Naive B cell (primary cell): ENCODE results near the gene UGDH. TPM values are rescaled to one million over a fixed set of nuclear protein-coding genes. Genes with fewer than 3 reads are reported as not detected.
"Not testable (repeated sequence)": the region's sequence is repeated elsewhere in the genome, so short reads cannot be mapped to it uniquely, and the experiment has no call there.

Experiments used
- ATAC-seq, 2 donors: fragments of 150-1000 bp; cut with Tn5 transposase; 2 replicates each; pipeline ENCODE4 v1.10.0; 2021; ENCODE audit warnings: low read depth in 2 of 2, mild to moderate bottlenecking in 2 of 2, moderate library complexity in 2 of 2
- DNase-seq: peaks from one replicate; pipeline ENCODE4 v3.0.0; 2022
- H3K27ac Mint-ChIP-seq, 6 donors: one replicate each; pipeline ENCODE4 v1.8.0; 2020 to 2022; ENCODE audit warnings: mild to moderate bottlenecking in 6 of 6, mixed read lengths in 6 of 6, moderate library complexity in 5 of 6, inconsistent platforms in 2 of 6
- H3K27me3 Mint-ChIP-seq, 3 donors: one replicate each; pipeline ENCODE4 v1.8.0; 2021 to 2022; ENCODE audit warnings: mixed read lengths in 3 of 3, mild to moderate bottlenecking in 1 of 3
- H3K36me3 Mint-ChIP-seq, 2 donors: one replicate each; pipeline ENCODE4 v1.8.0; 2020 to 2022; ENCODE audit warnings: mixed read lengths in 2 of 2, inconsistent platforms in 1 of 2, mild to moderate bottlenecking in 1 of 2
- H3K4me1 Mint-ChIP-seq, 3 donors: one replicate each; pipeline ENCODE4 v1.8.0; 2020 to 2022; ENCODE audit warnings: mixed read lengths in 3 of 3, inconsistent platforms in 1 of 3, mild to moderate bottlenecking in 1 of 3, moderate library complexity in 1 of 3
- H3K4me3 Mint-ChIP-seq, 8 donors: one replicate each; pipeline ENCODE4 v1.8.0; 2020 to 2022; ENCODE audit warnings: mild to moderate bottlenecking in 8 of 8, mixed read lengths in 8 of 8, moderate library complexity in 8 of 8, inconsistent platforms in 2 of 8
- H3K9me3 Mint-ChIP-seq, 7 donors: one replicate each; pipeline ENCODE4 v1.8.0; 2020 to 2022; ENCODE audit warnings: mixed read lengths in 7 of 7, mild to moderate bottlenecking in 5 of 7, inconsistent platforms in 2 of 7, moderate library complexity in 1 of 7
- polyA plus RNA-seq, 6 donors: library from polyadenylated mRNA; unstranded; fragments of 300-500 nt; fragmentation: Illumina TruSeq; gene quantifications; one replicate each; pipeline ENCODE4 v1.2.3, GENCODE V29; 2021; ENCODE audit warnings: low read depth in 6 of 6

UGDH gene
- polyA plus RNA-seq, 6 donors from 2014 or later = 25.8 to 41.6 (median 35.2) TPM

GRCh38 chr4:39525822-39526690 lies 1.2 kb downstream of the UGDH start:
- DNase-seq (no peak), ATAC-seq (no peak)
- Mint-ChIP-seq H3K27ac (peak overlapping the region; percentile 90 to 98 (median 95)), H3K9me3 (peaks cover 3 to 5% (median 4%) of the 10 kb centered on the region in 7 donors), H3K36me3 (peaks cover 4 to 5% of the 10 kb centered on the region in 2 donors), H3K4me1 (peaks cover 12 to 34% (median 21%) of the 10 kb centered on the region in 3 donors), H3K27me3 (no peaks in the 10 kb centered on the region), H3K4me3 (peak overlapping the region; percentile 96 to 99 (median 98))

GRCh38 chr4:39524161-39524957 lies 2.9 kb downstream of the UGDH start:
- Mint-ChIP-seq H3K27ac (peak overlapping the region in 1 of 6 donors; percentile 7), H3K4me3 (peak overlapping the region in 2 of 8 donors; percentile 35 to 49), H3K36me3 (no peaks in the 10 kb centered on the region), H3K4me1 (peaks cover 12 to 34% (median 21%) of the 10 kb centered on the region in 3 donors), H3K9me3 (no peaks in the 10 kb centered on the region), H3K27me3 (no peaks in the 10 kb centered on the region)
- DNase-seq (no peak), ATAC-seq (no peak)

- Mint-ChIP-seq H3K27ac (no peak overlapping the region), H3K4me1 (peaks cover 12 to 20% (median 14%) of the 10 kb centered on the region in 3 donors), H3K4me3 (no peak overlapping the region), H3K9me3 (no peaks in the 10 kb centered on the region), H3K36me3 (no peaks in the 10 kb centered on the region), H3K27me3 (no peaks in the 10 kb centered on the region)
- ATAC-seq (no peak), DNase-seq (no peak)
Observed at GRCh38 chr4:39522068-39522467, 5.2 kb downstream of the UGDH start.

GRCh38 chr4:39521253-39521919 lies 5.9 kb downstream of the UGDH start:
- Mint-ChIP-seq H3K36me3 (no peaks in the 10 kb centered on the region), H3K4me1 (peaks cover 9 to 16% (median 9%) of the 10 kb centered on the region in 3 donors), H3K27ac (peak overlapping the region in 1 of 6 donors; percentile 51), H3K4me3 (no peak overlapping the region), H3K27me3 (no peaks in the 10 kb centered on the region), H3K9me3 (no peaks in the 10 kb centered on the region)
- DNase-seq (no peak), ATAC-seq (no peak)

- Mint-ChIP-seq H3K27me3 (no peaks in the 10 kb centered on the region), H3K36me3 (no peaks in the 10 kb centered on the region), H3K4me3 (no peak overlapping the region), H3K4me1 (peaks cover 0 to 2% (median 0%) of the 10 kb centered on the region in 3 donors), H3K27ac (no peak overlapping the region), H3K9me3 (no peaks in the 10 kb centered on the region)
- no peak for ATAC-seq
- no peak for DNase-seq
Observed at GRCh38 chr4:39518484-39518883, 8.8 kb downstream of the UGDH start.

- DNase-seq (no peak), ATAC-seq (no peak)
- Mint-ChIP-seq H3K4me3 (no peak overlapping the region), H3K36me3 (no peaks in the 10 kb centered on the region), H3K4me1 (no peaks in the 10 kb centered on the region), H3K9me3 (no peaks in the 10 kb centered on the region), H3K27ac (peak overlapping the region in 1 of 6 donors; percentile 4), H3K27me3 (no peaks in the 10 kb centered on the region)
Observed at GRCh38 chr4:39516407-39516966, 10.8 kb downstream of the UGDH start.

GRCh38 chr4:39515669-39516401 lies 11.4 kb downstream of the UGDH start:
- not testable (repeated sequence) for H3K4me1 Mint-ChIP-seq, H3K9me3 Mint-ChIP-seq, DNase-seq, H3K27me3 Mint-ChIP-seq, H3K36me3 Mint-ChIP-seq, ATAC-seq, H3K4me3 Mint-ChIP-seq
- peak overlapping the region in 1 of 6 donors; percentile 27 for H3K27ac Mint-ChIP-seq

GRCh38 chr4:39514888-39515401 lies 12.3 kb downstream of the UGDH start:
- Mint-ChIP-seq H3K27me3 (no peaks in the 10 kb centered on the region), H3K9me3 (no peaks in the 10 kb centered on the region), H3K4me1 (no peaks in the 10 kb centered on the region), H3K27ac (no peak overlapping the region), H3K4me3 (no peak overlapping the region), H3K36me3 (peaks cover 0 to 1% of the 10 kb centered on the region in 2 donors)
- DNase-seq (no peak), ATAC-seq (no peak)

GRCh38 chr4:39514266-39514665 lies 13.0 kb downstream of the UGDH start:
- not testable (repeated sequence) for H3K4me1 Mint-ChIP-seq, H3K4me3 Mint-ChIP-seq, H3K9me3 Mint-ChIP-seq, H3K36me3 Mint-ChIP-seq, H3K27me3 Mint-ChIP-seq, ATAC-seq, DNase-seq, H3K27ac Mint-ChIP-seq

- H3K36me3 Mint-ChIP-seq = peaks cover 0 to 6% of the 10 kb centered on the region in 2 donors
- ATAC-seq = no peak
Observed at GRCh38 chr4:39510348-39510929, 16.8 kb downstream of the UGDH start.

GRCh38 chr4:39505581-39505980 lies 21.7 kb downstream of the UGDH start:
- no peak for DNase-seq
- no peaks in the 10 kb centered on the region for H3K27me3 Mint-ChIP-seq
- no peaks in the 10 kb centered on the region for H3K9me3 Mint-ChIP-seq
- ATAC-seq = no peak
- H3K27ac Mint-ChIP-seq = no peak overlapping the region
- H3K4me3 Mint-ChIP-seq = no peak overlapping the region
- H3K4me1 Mint-ChIP-seq = no peaks in the 10 kb centered on the region
- peaks cover 9 to 13% of the 10 kb centered on the region in 2 donors for H3K36me3 Mint-ChIP-seq

More at GRCh38 chr4:39510348-39510929, 16.8 kb downstream of the UGDH start:
- Mint-ChIP-seq H3K27me3 (no peaks in the 10 kb centered on the region), H3K4me3 (no peak overlapping the region), H3K4me1 (no peaks in the 10 kb centered on the region), H3K9me3 (no peaks in the 10 kb centered on the region), H3K27ac (peak overlapping the region in 1 of 6 donors; percentile 66)
- no peak for DNase-seq

GRCh38 chr4:39504538-39504937 lies 22.7 kb downstream of the UGDH start:
- H3K4me1 Mint-ChIP-seq = no peaks in the 10 kb centered on the region
- no peak overlapping the region for H3K27ac Mint-ChIP-seq
- no peak for ATAC-seq
- H3K36me3 Mint-ChIP-seq = peaks cover 13 to 15% of the 10 kb centered on the region in 2 donors
- H3K27me3 Mint-ChIP-seq = no peaks in the 10 kb centered on the region
- H3K9me3 Mint-ChIP-seq = no peaks in the 10 kb centered on the region
- H3K4me3 Mint-ChIP-seq = no peak overlapping the region
- no peak for DNase-seq
